Stimulated activated CD8-positive, alpha-beta memory T cell treated with anti-CD3 and anti-CD28 coated beads, Interleukin-4, amount 100 ng/mL, for 24 hours (primary cell): ENCODE measurements around the gene ODC1.

Experiments
- DNase-seq: peaks from one replicate; pipeline ENCODE4 v3.0.0-alpha.2; 2020; ENCODE audit warnings: low read depth

Gene ODC1

GRCh38 chr2:10433947-10434885 lies 13.9 kb downstream of the ODC1 start:
- no peak for DNase-seq

- no peak for DNase-seq
Observed at GRCh38 chr2:10433264-10433946, 14.7 kb downstream of the ODC1 start.

DNA sequence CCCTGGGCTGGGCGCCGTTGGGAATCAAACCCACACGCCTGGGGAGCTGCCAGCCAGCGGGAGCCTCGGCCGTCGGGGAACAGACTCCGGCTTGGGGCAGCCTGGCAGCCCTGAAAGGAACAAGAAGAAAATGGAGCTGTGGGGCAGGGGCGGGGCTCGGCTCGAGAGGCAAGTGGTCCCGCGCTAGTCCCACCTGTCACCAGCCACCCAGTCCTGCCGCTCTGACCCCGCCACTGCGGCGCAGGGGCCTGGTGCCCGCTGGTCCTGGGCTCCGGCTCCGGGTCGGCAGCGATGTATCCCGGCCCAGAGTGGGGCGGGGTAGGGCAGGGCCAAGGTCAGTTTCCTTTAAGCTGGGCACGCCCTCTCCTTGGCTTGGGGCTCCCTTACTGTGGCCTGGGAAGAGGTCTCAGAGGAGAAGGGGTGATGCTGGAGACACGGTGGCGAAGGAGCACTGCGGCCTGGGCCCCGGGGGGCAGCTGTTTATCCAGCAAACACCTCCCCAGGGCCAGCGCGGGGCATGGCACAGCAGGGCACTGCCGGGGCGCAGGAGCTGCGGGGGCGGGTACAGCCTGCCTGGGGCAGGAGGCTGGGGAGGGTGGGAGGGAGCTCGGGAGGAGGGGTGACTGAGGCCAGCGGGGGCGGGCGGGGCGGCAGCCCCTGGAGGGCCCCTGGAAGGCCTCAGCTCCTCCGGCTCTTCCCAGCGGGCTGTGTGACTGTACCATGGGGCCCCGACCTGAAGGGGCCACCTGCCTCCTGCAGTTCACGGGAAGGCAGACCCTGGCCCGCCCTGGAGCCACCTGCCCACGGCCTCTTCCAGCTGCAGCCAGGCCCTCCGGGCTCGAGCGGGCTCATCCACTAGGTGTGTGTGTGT lies 15.6 kb downstream of the ODC1 start:
- DNase-seq = no peak

DNA sequence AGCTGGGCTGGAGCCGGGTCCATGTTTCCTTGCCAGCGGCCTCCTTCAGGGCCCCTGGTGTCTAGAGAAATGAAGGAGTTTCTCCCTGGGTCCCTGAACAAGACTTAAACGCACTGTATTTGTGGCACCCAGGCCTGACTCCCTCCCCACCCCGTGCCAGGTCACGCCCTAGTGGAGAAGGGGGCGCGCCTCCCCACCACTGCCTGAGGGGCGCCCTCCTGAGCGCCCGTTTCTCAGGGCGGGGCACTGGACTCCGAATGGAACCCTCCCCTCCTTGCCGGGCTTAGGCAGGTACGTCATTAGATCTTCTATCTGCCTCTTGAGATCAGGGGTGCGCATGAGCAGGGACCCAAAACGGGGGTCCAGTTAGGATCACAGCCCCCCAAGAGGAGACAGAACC lies 16.3 kb downstream of the ODC1 start:
- no peak for DNase-seq

- no peak for DNase-seq
Observed at GRCh38 chr2:10430886-10431622, 17.1 kb downstream of the ODC1 start.

DNA sequence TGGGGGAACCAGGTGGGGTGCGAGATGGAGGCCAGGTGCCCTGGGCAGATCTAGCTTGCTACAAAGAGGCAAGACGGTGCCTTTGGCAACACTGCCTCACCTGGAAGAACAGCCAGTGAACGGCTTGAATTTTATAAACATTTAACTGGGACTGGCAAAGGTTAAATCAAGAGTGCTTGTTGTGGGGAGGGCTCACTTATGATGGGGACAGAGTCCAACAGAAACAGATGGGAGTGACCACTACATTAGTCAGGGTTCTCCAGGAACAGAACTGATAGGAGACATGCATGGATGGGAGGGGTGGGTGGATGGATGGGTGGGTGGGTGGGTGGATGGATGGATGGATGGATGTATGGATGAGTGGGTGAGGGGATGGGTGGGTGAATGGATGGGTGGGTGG lies 19.2 kb downstream of the ODC1 start:
- no peak for DNase-seq

GRCh38 chr2:10428355-10428754 lies 19.8 kb downstream of the ODC1 start:
- no peak for DNase-seq

DNA sequence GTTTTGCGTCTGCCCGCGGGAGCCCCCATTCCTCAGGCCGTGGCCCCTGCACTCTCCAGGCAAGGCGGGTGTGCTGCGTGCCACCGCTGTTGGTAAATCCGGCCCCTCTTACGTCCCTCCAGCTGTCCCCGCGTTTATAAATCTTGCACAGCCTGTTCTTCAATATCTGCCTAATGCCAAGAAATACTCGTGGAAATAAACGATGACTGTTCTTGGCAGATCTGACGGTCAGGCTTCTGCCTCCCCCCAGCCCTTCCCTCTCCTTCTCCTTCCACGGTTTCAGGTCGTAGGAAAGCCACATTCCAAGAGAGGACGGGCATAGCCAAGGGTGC lies 20.5 kb downstream of the ODC1 start:
- DNase-seq = no peak

DNA sequence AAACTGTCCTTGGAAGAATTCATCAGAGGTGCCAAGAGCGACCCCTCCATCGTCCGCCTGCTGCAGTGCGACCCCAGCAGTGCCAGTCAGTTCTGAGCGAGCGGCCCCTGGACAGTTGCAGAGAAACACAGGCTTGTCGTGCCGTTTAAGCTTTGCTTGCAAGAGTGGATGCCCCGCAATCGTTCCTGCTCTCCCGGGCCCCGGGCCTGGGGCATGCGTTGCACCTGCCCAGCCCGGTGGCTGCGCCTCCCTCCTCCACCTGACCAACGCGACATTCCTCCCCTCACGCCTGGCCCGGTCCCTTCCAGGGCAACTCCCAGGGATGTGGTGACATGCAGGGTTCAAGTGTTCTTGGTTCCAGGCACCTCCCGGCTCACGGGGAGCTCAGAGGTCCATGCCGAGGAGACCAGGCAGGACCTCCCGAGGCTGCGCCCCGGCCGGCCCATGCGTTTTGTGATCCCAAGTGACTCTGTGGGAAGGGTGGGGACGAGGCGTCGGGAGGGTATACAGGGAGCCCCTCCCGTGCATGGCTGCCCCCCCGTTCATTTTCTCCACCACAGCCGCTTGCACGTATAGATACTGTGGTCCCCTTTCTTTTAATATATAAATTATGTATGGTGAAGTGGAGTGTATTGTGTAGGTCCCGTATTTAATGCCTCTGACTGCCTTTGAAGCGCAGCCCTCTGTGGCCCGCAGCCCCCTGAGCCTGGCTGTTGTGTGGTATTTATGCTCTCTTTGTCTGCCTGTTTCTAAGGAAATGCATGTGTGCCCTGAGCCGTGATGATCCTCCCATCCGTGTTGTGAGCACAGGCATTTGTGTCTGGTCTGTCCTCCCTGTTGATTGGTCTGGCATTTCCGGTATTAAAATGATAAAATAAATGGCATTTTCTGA lies 21.2 kb downstream of the ODC1 start:
- no peak for DNase-seq

- no peak for DNase-seq
Observed at GRCh38 chr2:10425699-10426098, 22.4 kb downstream of the ODC1 start.

DNA sequence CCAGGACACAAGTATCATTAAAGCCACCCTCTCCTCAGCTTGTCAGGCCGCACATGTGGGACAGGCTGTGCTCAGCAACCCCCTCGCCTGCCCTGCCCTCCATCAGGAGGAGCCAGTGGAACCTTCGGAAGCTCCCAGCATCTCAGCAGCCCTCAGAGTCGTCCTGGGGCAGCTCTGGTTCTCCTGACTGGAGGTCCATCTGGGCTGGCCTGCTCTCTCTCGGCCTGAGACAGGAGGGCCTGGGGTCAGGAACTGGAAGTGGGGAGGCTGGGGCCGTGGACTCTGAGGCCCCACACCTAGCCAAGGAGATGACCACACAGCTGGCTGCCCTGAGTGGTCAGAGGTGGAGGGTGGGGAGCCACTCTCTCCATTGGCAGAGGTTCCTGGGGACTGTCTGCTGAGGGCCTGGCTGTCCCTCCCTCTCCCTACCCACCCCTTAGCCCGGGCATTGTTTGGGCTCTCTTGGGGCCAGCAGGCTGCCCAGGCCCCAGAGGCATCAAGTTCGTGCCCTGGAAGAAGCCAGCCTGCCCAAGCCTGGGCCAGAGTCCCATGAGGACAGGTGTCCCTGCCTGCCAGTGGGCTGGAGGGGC lies 23.1 kb downstream of the ODC1 start:
- DNase-seq = no peak

GRCh38 chr2:10424051-10424450 lies 24.1 kb downstream of the ODC1 start:
- no peak for DNase-seq

GRCh38 chr2:10423400-10423774 lies 24.7 kb downstream of the ODC1 start:
- no peak for DNase-seq

GRCh38 chr2:10422732-10423399 lies 25.3 kb downstream of the ODC1 start:
- no peak for DNase-seq

DNA sequence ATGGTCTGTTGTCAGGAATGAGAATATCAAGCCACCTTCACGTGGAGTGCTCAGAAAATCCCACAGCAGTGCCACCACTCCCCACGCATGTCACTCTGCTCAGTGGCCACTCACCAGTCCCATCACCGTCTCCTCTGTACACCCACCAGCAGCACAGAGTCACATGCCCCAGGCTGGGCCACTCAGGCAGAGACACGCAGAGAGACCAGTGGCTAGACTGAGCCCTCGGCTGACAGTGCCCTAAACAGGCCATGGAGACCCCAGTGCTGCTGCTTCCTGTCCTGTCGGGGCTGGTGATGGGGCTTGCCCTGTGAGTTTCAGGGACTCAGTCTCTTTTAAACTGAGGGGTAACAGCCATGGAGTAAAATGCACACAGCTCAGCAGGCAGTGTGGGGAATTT lies 25.9 kb downstream of the ODC1 start:
- no peak for DNase-seq

DNA sequence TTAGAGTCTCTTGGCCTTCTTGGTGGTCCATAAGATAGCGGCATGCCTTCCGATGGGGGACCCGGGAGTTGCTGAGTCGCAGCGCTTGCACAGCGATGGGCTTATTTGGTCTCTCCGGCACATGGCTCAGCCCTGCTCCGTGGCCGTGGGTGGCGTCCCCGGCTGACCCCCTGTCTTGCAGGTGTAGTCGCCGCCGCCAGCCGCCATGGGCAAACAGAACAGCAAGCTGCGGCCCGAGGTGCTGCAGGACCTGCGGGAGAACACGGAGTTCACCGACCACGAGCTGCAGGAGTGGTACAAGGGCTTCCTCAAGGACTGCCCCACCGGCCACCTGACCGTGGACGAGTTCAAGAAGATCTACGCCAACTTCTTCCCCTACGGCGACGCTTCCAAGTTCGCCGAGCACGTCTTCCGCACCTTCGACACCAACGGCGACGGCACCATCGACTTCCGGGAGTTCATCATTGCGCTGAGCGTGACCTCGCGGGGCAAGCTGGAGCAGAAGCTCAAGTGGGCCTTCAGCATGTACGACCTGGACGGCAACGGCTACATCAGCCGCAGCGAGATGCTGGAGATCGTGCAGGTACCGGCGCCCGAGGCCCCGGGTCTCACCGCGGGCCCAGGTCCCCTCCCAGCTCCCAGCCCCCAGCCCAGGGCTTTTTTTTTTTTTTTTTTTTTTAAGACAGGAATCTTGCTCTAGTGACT lies 28.4 kb downstream of the ODC1 start:
- no peak for DNase-seq

- DNase-seq = no peak
Observed at GRCh38 chr2:10417551-10418335, 30.4 kb downstream of the ODC1 start.

DNA sequence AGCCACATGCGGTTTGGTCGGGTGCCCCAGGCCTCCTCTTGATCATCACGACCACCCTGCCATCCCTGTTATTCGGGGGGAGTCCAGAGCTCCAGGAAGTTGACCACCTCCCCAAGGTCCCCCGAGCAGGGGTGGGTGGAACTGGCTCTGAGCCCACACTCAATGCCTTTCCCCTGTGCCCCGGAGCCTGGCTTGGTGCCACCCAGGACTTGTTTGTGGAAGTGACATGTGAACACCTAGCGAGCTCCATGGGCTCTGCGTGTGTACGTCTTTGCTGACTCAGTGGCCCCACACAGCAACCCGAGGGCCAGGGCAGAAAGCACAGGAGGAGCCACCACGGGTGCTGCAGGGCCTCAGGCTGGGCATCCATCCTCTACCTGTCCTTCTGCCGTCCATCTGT lies 32.5 kb downstream of the ODC1 start:
- DNase-seq = no peak

DNA sequence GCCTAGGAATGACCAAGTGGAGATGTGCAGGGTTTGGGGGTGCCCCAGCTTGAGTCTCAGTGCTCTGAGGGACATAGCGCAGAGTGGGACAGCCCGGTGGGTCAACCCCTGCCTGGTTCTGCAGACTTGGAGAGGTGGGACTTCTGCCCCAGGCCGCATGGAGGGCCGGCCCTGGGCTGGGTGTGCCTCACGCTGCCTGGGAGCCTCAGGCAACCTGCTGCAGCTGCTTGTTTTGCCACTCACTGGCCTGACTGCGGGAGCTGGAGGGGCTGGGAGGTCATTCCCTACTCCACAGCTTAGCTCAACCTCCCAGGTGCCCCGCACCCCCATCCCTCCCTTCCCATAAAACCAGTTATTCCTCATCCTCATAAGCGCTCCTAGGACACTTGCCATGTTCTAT lies 33.1 kb downstream of the ODC1 start:
- DNase-seq = no peak
